ENCODE results near the gene NCR3LG1. TPM values are rescaled to one million over a fixed set of nuclear protein-coding genes. Genes with fewer than 3 reads are reported as not detected.

Gene NCR3LG1
- total RNA-seq, 1 experiment from 2014 or later = 2.0 TPM

DNA sequence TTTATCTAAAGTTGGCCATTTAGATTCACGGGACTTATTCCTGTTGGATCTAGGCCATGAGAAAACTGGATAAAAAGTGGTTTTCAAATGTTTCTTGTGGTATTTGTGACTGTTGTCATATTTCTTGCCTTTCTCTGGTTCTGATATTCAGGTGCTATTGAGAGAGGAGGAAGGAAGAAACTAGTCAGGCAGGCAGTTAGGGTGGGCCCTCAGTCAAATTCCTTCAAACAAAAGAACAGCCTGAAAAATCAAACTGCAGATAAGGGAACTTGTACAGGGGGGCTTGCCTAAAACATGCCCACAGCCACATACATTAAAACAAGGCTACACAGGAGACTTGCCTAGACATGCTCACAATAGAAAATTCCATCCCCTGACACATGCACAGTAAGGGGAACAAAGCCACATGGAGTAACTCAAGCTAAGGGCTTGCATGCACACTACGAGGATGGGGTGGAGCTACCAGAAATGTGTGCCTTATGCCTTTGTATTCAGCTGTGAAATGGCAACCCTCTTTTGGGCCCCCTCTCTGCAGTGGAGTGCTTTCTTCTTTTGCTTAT lies 18.2 kb downstream of the NCR3LG1 start:
- no peaks in the 10 kb centered on the region for H3K4me1 Mint-ChIP-seq
- DNase-seq (ENCODE audit: low spot score) (no peak), ATAC-seq (no peak)
- H3K27ac Mint-ChIP-seq = no peak overlapping the region
- CTCF ChIA-PET = no interaction called here
- H3K9me3 Mint-ChIP-seq = peaks cover 67% of the 10 kb centered on the region
- no peak for TF ChIP-seq PRRX2 (CRISPR knock-in tag; IDR thresholded peaks at IDR 0.05)
- no peak for TF ChIP-seq ATF1 (CRISPR knock-in tag; IDR thresholded peaks at IDR 0.05)
- TF ChIP-seq GRHL2 (CRISPR knock-in tag; IDR thresholded peaks at IDR 0.05; ENCODE audit: insufficient replicate concordance, severe bottlenecking) = no peak
- no peak for TF ChIP-seq NR2C2 (CRISPR knock-in tag; IDR thresholded peaks at IDR 0.05)
- TF ChIP-seq JAZF1 (CRISPR knock-in tag; IDR thresholded peaks at IDR 0.05) = no peak
- no peak for TF ChIP-seq IRF2 (CRISPR knock-in tag; IDR thresholded peaks at IDR 0.05; ENCODE audit: borderline replicate concordance, low read depth)
- TF ChIP-seq, protein P1, sequence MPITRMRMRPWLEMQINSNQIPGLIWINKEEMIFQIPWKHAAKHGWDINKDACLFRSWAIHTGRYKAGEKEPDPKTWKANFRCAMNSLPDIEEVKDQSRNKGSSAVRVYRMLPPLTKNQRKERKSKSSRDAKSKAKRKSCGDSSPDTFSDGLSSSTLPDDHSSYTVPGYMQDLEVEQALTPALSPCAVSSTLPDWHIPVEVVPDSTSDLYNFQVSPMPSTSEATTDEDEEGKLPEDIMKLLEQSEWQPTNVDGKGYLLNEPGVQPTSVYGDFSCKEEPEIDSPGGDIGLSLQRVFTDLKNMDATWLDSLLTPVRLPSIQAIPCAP (CRISPR knock-in tag; IDR thresholded peaks at IDR 0.05) = no peak
- TF ChIP-seq, protein P2, sequence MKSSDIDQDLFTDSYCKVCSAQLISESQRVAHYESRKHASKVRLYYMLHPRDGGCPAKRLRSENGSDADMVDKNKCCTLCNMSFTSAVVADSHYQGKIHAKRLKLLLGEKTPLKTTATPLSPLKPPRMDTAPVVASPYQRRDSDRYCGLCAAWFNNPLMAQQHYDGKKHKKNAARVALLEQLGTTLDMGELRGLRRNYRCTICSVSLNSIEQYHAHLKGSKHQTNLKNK (CRISPR knock-in tag; IDR thresholded peaks at IDR 0.05) = no peak
- TF ChIP-seq, protein P3, sequence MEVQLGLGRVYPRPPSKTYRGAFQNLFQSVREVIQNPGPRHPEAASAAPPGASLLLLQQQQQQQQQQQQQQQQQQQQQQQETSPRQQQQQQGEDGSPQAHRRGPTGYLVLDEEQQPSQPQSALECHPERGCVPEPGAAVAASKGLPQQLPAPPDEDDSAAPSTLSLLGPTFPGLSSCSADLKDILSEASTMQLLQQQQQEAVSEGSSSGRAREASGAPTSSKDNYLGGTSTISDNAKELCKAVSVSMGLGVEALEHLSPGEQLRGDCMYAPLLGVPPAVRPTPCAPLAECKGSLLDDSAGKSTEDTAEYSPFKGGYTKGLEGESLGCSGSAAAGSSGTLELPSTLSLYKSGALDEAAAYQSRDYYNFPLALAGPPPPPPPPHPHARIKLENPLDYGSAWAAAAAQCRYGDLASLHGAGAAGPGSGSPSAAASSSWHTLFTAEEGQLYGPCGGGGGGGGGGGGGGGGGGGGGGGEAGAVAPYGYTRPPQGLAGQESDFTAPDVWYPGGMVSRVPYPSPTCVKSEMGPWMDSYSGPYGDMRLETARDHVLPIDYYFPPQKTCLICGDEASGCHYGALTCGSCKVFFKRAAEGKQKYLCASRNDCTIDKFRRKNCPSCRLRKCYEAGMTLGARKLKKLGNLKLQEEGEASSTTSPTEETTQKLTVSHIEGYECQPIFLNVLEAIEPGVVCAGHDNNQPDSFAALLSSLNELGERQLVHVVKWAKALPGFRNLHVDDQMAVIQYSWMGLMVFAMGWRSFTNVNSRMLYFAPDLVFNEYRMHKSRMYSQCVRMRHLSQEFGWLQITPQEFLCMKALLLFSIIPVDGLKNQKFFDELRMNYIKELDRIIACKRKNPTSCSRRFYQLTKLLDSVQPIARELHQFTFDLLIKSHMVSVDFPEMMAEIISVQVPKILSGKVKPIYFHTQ (CRISPR knock-in tag; IDR thresholded peaks at IDR 0.05) = no peak
- no peak for TF ChIP-seq E2F1 (CRISPR knock-in tag; IDR thresholded peaks at IDR 0.05)
- TF ChIP-seq SP1 (CRISPR knock-in tag; conservative IDR thresholded peaks at IDR 0.05) = no peak
- TF ChIP-seq, protein P4, sequence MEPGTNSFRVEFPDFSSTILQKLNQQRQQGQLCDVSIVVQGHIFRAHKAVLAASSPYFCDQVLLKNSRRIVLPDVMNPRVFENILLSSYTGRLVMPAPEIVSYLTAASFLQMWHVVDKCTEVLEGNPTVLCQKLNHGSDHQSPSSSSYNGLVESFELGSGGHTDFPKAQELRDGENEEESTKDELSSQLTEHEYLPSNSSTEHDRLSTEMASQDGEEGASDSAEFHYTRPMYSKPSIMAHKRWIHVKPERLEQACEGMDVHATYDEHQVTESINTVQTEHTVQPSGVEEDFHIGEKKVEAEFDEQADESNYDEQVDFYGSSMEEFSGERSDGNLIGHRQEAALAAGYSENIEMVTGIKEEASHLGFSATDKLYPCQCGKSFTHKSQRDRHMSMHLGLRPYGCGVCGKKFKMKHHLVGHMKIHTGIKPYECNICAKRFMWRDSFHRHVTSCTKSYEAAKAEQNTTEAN (CRISPR knock-in tag; IDR thresholded peaks at IDR 0.05) = no peak
- no peak for TF ChIP-seq GABPB1 (CRISPR knock-in tag; IDR thresholded peaks at IDR 0.05)
- TF ChIP-seq ZNF512 (CRISPR knock-in tag; IDR thresholded peaks at IDR 0.05; ENCODE audit: borderline replicate concordance) = no peak
- no peak for TF ChIP-seq ZNF671 (CRISPR knock-in tag; IDR thresholded peaks at IDR 0.05)
- TF ChIP-seq ETV6 (CRISPR knock-in tag; IDR thresholded peaks at IDR 0.05) = no peak
- no peak for TF ChIP-seq ZNF317 (CRISPR knock-in tag; IDR thresholded peaks at IDR 0.05; ENCODE audit: borderline replicate concordance, low read depth)
- TF ChIP-seq, protein P5, sequence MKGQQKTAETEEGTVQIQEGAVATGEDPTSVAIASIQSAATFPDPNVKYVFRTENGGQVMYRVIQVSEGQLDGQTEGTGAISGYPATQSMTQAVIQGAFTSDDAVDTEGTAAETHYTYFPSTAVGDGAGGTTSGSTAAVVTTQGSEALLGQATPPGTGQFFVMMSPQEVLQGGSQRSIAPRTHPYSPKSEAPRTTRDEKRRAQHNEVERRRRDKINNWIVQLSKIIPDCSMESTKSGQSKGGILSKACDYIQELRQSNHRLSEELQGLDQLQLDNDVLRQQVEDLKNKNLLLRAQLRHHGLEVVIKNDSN (CRISPR knock-in tag; IDR thresholded peaks at IDR 0.05) = no peak
- no peak for TF ChIP-seq RELA (CRISPR knock-in tag; IDR thresholded peaks at IDR 0.05; ENCODE audit: borderline replicate concordance)
- no peak for TF ChIP-seq ZNF396 (CRISPR knock-in tag; IDR thresholded peaks at IDR 0.05; ENCODE audit: borderline replicate concordance)
- no peak overlapping the region for H3K4me3 Mint-ChIP-seq
- peaks cover 64% of the 10 kb centered on the region for H3K36me3 Mint-ChIP-seq
- H3K27me3 Mint-ChIP-seq (ENCODE audit: low read depth) = peaks cover 32% of the 10 kb centered on the region
- POLR2A ChIA-PET = no interaction called here
